HepG2 (cell line): ENCODE measurements around the gene SERBP1. TPM values are rescaled to one million over a fixed set of nuclear protein-coding genes. Genes with fewer than 3 reads are reported as not detected.

ENCODE experiments used
- AGO2 ChIP-seq: fragments of 200-400 bp; formaldehyde crosslinking; optimal IDR thresholded peaks from 2 replicates; pipeline ENCODE3; 2017; ENCODE audit warnings: mild to moderate bottlenecking, low read depth, low read length, moderate library complexity
- ATF7-NPFF ChIP-seq: sonication (generic); formaldehyde crosslinking; IDR thresholded peaks from 2 replicates; pipeline ENCODE4 v1.8.1; 2023; ENCODE audit warnings: mild to moderate bottlenecking, low read depth, missing genetic modification reagents, moderate library complexity
- FOXO4 ChIP-seq: sonication (generic); formaldehyde crosslinking; conservative IDR thresholded peaks from 2 replicates; pipeline ENCODE4 v1.8.1; 2023; ENCODE audit warnings: missing genetic modification reagents
- GFI1 ChIP-seq: sonication (generic); formaldehyde crosslinking; IDR thresholded peaks from 2 replicates; pipeline ENCODE4 v1.5.0; 2020; ENCODE audit warnings: missing genetic modification reagents, mild to moderate bottlenecking, borderline replicate concordance
- MED1 ChIP-seq: sonication (generic); formaldehyde crosslinking; IDR thresholded peaks from 2 replicates; pipeline ENCODE4 v1.4.0; 2020; ENCODE audit warnings: missing genetic modification reagents
- NR2F2 ChIP-seq: IDR thresholded peaks from 2 replicates; pipeline ENCODE4 v1.6.1; 2012; ENCODE audit warnings: low read depth, inconsistent platforms, borderline replicate concordance
- NR2F6 ChIP-seq, 2 experiments: IDR thresholded peaks; 2 replicates each; pipeline ENCODE4 v1.6.1; 2016; ENCODE audit warnings: antibody characterized with exemption in 1 of 2, mild to moderate bottlenecking in 1 of 2
- RNF2 ChIP-seq: fragments of 450-650 bp; conservative IDR thresholded peaks from 2 replicates; pipeline ENCODE4 v1.6.1; 2016; ENCODE audit warnings: low read depth
- SOX13 ChIP-seq, 3 experiments: fragments of 450-650 bp in 1 of 3; sonication (generic) in 1 of 3; formaldehyde crosslinking in 1 of 3; IDR thresholded peaks in 2 of 3; conservative IDR thresholded peaks in 1 of 3; 2 replicates each; pipeline versions ENCODE4 v1.5.0 to v1.6.1; 2016 to 2020; ENCODE audit warnings: antibody characterized with exemption in 1 of 3, mild to moderate bottlenecking in 1 of 3, missing compliant biosample characterization in 1 of 3, missing genetic modification reagents in 1 of 3, moderate library complexity in 1 of 3
- TGIF2 ChIP-seq: IDR thresholded peaks from 2 replicates; pipeline ENCODE4 v1.6.1; 2016; ENCODE audit warnings: control low read depth, missing compliant biosample characterization
- ZNF276 ChIP-seq: sonication (generic); formaldehyde crosslinking; IDR thresholded peaks from 2 replicates; pipeline ENCODE4 v1.4.0; 2020; ENCODE audit warnings: mild to moderate bottlenecking, low read depth, missing genetic modification reagents
- ZNF337 ChIP-seq: sonication (generic); formaldehyde crosslinking; IDR thresholded peaks from 2 replicates; pipeline ENCODE4 v1.5.1; 2020; ENCODE audit warnings: missing genetic modification reagents, low read depth, mild to moderate bottlenecking, borderline replicate concordance
- ZNF761 ChIP-seq: sonication (generic); formaldehyde crosslinking; conservative IDR thresholded peaks from 2 replicates; pipeline ENCODE4 v1.4.0; 2020; ENCODE audit warnings: mild to moderate bottlenecking, missing genetic modification reagents
- ZSCAN5A ChIP-seq: sonication (generic); formaldehyde crosslinking; IDR thresholded peaks from 2 replicates; pipeline ENCODE4 v1.8.0; 2022; ENCODE audit warnings: mild to moderate bottlenecking, missing genetic modification reagents, borderline replicate concordance
- polyA plus RNA-seq, 8 experiments: library from polyadenylated mRNA; depleted of rRNA in 3 of 8; stranded (reverse) in 7 of 8; unstranded in 1 of 8; fragments of >200 nt; fragmentation: Illumina TruSeq in 4 of 8; extraction: Trizol in 4 of 8; gene quantifications; 2 replicates each; pipeline versions ENCODE4 v1.2.1 to v1.2.3, GENCODE V29; 2011 to 2016; ENCODE audit warnings: low read depth in 4 of 8, missing spikeins in 1 of 8, mixed read lengths in 1 of 8; ENCODE audit not compliant: insufficient read depth in 1 of 8
- total RNA-seq, 5 experiments: library from RNA; depleted of rRNA; stranded (reverse); fragments of >200 nt; fragmentation: Illumina TruSeq; extraction: Trizol; gene quantifications; 2 replicates each; pipeline ENCODE4 v1.2.3, GENCODE V29; 2016; ENCODE audit warnings: low read depth in 1 of 5

The SERBP1 gene
- total and polyA plus RNA-seq, 2 of the 13 experiments (the other 11 are each of a cell fraction or from before 2014, with no cell fraction given) = 175 to 281 TPM

- TF ChIP-seq AGO2 (peak; percentile 56), NR2F2 (peak; percentile 56; the same call in 1 of the 2 replicates), TGIF2 (0 out of 2 replicates have a peak, but pooled peaks have one; percentile 22), MED1 (CRISPR knock-in tag) (peak; percentile 15; the same call in 1 of the 2 replicates), SOX13 (IDR thresholded peaks at IDR 0.05) (no peak), SOX13 (CRISPR knock-in tag; conservative IDR thresholded peaks at IDR 0.05 in 1 of 2, IDR thresholded peaks at IDR 0.05 in 1 of 2) (0 out of 4 replicates have a peak, but pooled peaks of 1 of the 2 experiments have one; percentile 4), ATF7-NPFF (CRISPR knock-in tag) (peak; percentile 63; the same call in 1 of the 2 replicates), ZNF337 (CRISPR knock-in tag) (0 out of 2 replicates have a peak, but pooled peaks have one; percentile 56), ZNF276 (no peak), GFI1 (peak; percentile 62; the same call in 1 of the 2 replicates), FOXO4 (CRISPR knock-in tag) (0 out of 2 replicates have a peak, but pooled peaks have one; percentile 83), ZNF761 (no peak), NR2F6 (IDR thresholded peaks at IDR 0.05) (peak; percentile 72), NR2F6 (CRISPR knock-in tag; IDR thresholded peaks at IDR 0.05) (peak; percentile 67), RNF2 (peak; percentile 70; the same call in 1 of the 2 replicates), ZSCAN5A (CRISPR knock-in tag) (peak; percentile 68; the same call in 1 of the 2 replicates)
Observed at GRCh38 chr1:67430358-67431155, at the start of gene SERBP1 (continued).
